Effector CD8-positive, alpha-beta T cell (primary cell): ENCODE results near the gene MISP.
"Not testable (repeated sequence)": the region's sequence is repeated elsewhere in the genome, so short reads cannot be mapped to it uniquely, and the experiment has no call there.

Source experiments
- DNase-seq: peaks from one replicate; lab custom pipeline; 2025; lab: John Stamatoyannopoulos, UW
- total RNA-seq, 4 experiments: gene quantifications; one replicate each; lab custom pipeline; 2026; lab: John Stamatoyannopoulos, UW

The MISP gene, protein sequence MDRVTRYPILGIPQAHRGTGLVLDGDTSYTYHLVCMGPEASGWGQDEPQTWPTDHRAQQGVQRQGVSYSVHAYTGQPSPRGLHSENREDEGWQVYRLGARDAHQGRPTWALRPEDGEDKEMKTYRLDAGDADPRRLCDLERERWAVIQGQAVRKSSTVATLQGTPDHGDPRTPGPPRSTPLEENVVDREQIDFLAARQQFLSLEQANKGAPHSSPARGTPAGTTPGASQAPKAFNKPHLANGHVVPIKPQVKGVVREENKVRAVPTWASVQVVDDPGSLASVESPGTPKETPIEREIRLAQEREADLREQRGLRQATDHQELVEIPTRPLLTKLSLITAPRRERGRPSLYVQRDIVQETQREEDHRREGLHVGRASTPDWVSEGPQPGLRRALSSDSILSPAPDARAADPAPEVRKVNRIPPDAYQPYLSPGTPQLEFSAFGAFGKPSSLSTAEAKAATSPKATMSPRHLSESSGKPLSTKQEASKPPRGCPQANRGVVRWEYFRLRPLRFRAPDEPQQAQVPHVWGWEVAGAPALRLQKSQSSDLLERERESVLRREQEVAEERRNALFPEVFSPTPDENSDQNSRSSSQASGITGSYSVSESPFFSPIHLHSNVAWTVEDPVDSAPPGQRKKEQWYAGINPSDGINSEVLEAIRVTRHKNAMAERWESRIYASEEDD
- 0 reads per million in 4 experiments for total RNA-seq

DNA sequence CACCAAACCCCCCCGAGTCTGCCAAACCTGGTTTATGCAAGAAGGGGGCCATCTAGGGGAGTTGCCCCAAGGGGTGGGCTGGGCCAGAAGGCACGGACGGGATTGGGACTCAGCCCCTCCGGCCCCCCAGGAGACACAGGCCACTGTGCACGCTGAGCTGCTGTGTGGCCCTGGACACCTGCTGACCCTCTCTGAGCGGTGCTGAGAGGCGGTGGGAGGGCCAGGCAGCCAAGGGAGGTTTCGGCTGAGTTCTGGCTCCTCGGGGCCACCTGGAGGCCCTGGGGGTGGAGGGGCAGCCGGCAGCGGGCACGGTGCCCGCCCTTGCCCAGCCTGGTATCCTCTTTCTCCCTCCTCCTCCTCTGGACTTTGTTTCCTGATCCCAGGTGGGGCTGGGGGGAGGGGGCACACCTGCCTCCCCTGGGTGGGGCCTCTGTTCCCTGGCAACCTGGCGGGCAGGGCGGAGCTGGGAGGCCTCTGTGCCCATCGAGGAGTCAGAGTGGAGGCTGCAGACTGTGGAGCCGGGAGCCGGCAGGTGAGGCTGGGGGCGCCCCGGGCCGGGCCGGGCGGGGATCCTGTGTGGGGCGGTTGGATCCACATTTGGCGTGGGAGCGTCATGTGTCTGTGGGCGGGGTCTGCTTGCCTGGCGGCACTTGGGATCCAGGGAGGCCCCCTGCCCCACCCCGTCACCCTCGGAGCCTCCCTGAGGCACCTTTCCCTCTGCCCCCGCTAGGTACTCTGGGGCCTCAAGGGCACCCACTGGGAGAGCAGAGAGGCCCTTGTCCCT, at the start of gene MISP:
Gene MISP (plus strand): TSS at position 473 of the 784 bp plus-strand sequence. CDS start 5,835 bp downstream, outside the sequence.
- no peak for DNase-seq

- DNase-seq, result not testable (repeated sequence)
These were observed 48.1 kb upstream of the MISP start for GRCh38 chr19:702847-703246.

GRCh38 chr19:703329-703650, 47.6 kb upstream of the MISP start:
- DNase-seq, result no peak

DNA sequence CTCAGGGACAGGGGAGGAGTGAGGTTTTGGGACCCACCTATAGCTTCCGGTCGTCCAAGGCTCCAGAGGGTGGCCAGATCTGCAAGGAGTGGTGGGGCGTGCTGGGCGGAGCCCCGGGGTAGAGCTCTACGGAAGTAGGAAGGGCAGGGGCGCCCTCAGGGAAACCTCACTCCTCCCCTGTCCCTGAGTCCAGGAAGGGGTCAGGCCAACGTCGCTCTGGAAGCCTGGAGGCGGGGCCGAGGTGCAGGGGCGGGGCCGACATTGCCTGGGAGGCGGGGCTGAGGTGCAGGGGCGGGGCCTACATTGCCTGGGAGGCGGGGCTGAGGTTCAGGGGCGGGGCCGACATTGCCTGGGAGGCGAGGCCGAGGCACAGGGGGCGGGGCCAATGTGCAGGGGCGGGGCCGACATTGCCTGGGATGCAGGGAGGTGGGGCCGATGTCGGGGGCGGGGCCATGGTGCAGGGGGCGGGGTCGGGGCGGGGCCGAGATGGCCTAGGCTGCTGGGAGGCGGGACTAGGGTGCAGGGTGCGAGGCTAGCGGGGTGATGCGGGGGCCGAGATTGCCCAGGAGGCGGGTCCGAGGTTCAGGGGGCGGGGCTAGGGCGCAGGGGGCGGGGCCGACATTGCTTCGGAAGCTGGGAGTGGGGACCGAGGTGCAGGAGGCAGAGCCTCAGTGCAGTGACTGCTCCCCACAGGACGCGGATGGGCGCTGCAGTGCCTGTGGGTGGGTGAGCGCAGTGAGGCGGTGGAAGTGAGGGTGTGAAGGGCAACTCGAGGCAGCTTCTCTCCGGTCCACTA, 47.1 kb upstream of the MISP start:
- peak; percentile 62 for DNase-seq

- DNase-seq, result no peak
These were observed 46.5 kb upstream of the MISP start for GRCh38 chr19:704447-704741.

- DNase-seq, result no peak
These were observed 42.5 kb upstream of the MISP start, which contains the start of gene PALM for GRCh38 chr19:708154-709143. PALM (plus strand) TSS chr19:708935; CDS start chr19:709147, 212 bp downstream.

DNA sequence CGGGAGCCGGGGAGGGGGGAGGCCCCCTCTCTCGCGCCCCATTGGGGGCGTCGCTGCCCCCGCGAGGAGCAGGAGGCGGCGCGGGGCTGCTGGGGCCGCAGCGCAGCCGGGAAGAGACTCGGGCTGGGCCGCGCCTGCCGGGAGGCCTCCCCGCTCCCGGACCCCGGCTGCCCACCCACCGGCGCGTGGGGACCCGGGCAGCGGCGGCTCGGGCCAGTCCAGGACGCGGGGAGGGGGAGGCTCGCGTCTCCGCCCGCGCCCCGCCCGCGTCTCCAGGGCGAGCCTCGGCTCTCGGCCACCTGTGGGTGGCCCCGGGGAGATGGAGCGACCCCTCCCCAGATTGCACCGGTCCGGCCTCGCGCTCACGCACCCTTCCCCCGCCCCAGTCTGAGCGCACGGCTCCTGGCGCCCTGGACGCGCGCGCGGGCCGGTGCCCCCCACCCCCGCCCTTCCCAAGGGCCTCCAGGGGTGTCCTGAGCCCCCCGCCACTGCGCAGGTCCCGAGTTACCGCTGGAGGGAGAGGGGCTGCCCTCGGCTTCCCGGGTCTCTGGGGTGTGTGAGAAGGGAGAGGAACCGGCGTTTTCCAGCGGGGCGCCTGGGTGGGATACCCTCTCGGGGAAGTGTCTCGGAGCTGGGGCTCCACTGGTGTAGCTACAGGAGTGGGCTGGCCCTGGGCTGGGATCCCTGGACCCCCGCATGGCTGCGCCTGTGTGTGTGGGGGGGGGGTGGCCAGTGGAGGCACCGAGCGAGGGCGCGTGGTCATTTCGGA, 41.5 kb upstream of the MISP start:
- no peak for DNase-seq

- no peak for DNase-seq
These were observed 40.8 kb upstream of the MISP start for GRCh38 chr19:709965-710571.

- no peak for DNase-seq
These were observed 40.1 kb upstream of the MISP start for GRCh38 chr19:710767-711166.

GRCh38 chr19:711254-711653, 39.7 kb upstream of the MISP start:
- DNase-seq, result no peak

DNA sequence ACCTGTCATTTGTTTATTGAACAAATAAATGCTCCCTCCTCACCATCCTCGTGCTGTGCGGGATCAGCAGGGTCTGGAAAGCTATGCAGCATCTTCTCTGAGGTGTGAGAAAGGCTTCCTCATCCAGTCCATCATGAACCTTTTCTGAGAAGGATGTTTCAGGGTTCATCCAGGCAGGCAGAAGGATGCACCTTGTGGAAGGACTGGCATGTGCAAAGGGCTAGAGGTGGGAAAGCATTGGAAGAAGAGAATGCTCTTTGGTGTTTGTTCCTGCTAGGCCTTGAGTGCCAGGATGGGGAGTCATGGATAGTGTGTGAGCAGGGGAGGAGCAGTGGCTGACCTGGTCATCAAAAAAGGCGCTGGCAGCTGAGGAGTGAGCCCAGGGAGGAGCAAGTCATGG, 35.6 kb upstream of the MISP start:
- DNase-seq, result no peak

- DNase-seq, result no peak
These were observed 32.5 kb upstream of the MISP start for GRCh38 chr19:718251-718951.

GRCh38 chr19:718991-719512, 31.9 kb upstream of the MISP start:
- DNase-seq, result no peak

DNA sequence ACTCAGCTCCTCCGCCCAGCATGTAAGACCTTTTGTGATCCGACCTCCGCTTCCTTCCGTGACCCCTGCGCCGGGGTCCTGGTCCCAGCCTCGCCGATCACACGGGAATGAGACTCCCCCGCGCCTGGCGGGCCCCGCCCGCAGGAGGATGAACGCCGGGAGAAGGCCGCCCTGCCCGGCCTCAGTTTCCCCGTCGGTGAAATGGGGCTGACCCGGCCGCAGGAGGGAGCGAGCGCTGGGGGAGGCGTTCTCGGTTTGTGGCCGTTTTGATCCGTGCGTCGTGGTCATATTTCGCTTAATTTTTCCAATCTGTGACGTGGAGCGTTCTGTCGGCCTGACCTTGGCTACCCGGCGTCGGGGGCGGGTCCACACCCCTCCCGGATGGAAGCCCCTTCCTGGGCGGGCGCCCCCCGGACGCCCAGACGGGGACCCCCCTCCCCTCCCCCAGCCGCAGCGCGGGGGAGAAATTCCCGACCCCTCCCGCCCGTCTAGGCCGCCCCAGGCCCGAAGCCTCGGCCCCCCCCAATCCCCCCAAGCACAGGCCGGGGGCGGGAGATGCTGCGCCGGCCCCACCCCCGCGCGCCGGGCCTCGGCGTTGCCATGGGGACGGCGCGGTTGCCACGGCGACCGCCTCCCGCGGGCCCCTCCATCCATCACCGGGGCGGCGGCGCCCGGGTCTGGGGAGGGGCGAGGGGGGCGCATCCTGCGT, 31.1 kb upstream of the MISP start:
- no peak for DNase-seq

DNA sequence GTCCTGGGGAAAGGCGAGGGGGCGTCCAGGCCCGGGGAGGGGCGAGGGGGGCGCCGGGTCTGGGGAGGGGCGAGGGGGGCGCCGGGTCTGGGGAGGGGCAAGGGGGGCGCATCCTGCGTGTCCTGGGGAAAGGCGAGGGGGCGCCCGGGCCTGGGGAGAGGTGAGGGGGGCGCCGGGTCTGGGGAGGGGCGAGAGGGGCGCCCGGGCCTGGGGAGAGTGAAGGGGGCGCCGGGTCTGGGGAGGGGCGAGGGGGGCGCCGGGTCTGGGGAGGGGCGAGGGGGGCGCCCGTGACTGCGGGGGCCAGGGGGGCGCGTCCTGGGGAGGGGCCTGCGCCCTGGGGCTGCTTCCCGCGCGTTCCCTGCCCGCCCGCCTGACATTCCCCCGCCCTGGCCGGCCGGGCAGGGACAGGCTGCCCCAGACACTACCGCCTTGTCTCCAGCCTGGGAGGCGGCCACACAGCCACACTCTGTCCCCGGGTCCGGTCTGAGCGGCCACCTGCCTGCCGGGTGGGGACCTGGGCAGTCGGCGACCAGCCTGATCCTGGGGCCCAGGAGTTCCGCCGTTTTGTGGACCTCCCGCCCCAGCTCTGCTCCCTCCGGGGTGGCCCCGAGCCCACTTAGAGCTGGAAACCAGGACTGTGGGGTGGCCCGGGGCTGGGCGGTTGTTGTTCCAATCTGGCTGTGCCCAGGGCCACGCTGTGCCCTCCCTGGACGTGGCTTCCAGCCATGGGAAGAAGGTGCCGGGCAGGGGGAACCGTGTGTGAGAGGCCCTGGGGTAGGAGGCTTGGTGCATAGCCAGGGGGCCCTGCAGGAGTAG, 30.4 kb upstream of the MISP start:
- DNase-seq, result no peak

- DNase-seq, result no peak
These were observed 28.3 kb upstream of the MISP start for GRCh38 chr19:722553-723101.

GRCh38 chr19:723247-723646, 27.7 kb upstream of the MISP start:
- DNase-seq, result no peak
